OCI-LY3 (cell line): Measurements from ENCODE around the gene COX6B1.

ENCODE experiments used
- EZH2phosphoT487 ChIP-seq: fragments of 200-600 bp; shearing (Covaris generic); IDR thresholded peaks from 2 replicates; pipeline ENCODE4 v1.6.1; 2018; ENCODE audit warnings: antibody characterized with exemption, mixed run types, low read depth
- TF ChIP-seq, protein P1 (sequence below): fragments of 200-600, 300-600 bp; sonication (generic); IDR thresholded peaks from 2 replicates; pipeline ENCODE4 v1.5.1; 2014; ENCODE audit warnings: antibody characterized with exemption, low read length, low read depth

DNA sequence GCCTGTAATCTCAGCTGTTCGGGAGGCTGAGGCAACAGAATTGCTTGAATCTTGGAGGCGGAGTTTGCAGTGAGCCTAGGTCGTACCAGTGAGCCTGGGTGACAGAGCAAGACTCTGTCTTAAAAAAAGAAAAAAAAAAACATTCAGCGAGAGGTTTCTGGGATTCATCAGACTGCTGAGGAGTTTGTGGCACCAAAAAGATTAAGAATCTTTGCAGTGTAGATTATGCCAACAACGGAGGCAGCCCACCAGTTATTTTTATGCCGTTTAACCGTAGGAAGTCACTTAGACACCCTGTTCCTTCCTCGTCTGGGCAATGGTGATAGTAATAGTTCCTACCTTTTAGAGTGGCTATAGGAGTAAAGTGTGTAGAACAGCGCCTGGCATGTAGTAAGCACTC is 2.5 kb downstream of the COX6B1 start:
- TF ChIP-seq, protein P1, sequence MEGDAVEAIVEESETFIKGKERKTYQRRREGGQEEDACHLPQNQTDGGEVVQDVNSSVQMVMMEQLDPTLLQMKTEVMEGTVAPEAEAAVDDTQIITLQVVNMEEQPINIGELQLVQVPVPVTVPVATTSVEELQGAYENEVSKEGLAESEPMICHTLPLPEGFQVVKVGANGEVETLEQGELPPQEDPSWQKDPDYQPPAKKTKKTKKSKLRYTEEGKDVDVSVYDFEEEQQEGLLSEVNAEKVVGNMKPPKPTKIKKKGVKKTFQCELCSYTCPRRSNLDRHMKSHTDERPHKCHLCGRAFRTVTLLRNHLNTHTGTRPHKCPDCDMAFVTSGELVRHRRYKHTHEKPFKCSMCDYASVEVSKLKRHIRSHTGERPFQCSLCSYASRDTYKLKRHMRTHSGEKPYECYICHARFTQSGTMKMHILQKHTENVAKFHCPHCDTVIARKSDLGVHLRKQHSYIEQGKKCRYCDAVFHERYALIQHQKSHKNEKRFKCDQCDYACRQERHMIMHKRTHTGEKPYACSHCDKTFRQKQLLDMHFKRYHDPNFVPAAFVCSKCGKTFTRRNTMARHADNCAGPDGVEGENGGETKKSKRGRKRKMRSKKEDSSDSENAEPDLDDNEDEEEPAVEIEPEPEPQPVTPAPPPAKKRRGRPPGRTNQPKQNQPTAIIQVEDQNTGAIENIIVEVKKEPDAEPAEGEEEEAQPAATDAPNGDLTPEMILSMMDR = no peak
- no peak for TF ChIP-seq EZH2phosphoT487
